ENCODE data around the gene UGT1A9. TPM values are rescaled to one million over a fixed set of nuclear protein-coding genes. Genes with fewer than 3 reads are reported as not detected.

Gene UGT1A9
- total RNA-seq, 1 donor from 2014 or later = not detected

DNA sequence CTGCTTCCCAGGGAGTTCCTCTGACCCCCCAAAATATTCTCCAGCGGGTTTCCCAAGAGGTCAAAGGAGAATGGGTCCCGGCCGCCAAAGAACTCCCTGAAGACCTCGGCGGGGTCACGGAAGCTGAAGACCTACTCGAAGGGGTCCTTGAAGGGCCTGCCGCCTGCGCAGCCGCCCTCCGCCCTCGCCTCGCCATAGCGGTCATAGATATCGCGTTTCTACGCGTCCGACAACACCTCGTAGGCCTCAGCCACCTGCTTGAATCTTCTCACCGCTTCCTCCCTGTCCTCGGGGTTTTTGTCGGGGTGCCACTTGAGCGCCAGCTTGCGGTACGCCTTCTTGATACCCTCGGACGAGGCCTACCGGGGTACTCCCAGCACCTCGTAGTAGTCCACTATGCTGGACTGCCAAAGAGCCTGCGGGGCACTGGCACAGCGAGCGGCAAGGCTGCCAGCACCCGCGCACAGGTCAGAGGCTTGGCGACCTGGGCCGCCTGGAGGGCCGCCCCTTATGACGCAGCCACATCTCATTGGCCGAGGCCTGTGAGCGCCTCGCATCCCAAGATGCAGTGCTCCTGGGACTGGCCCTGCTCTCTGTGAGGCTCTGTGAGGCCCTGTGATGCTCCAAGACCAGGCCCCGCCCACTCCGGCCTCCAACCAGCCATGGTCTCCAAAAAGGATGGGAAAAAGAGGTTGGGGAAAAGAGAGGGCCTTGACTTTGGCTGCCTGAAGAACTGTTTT lies 83.3 kb downstream of the UGT1A9 start:
- no peak for DNase-seq (ENCODE audit: low spot score in 2 of 2)
- Histone ChIP-seq H3K9me3 (no peaks in the 10 kb centered on the region), H3K27me3 (no peaks in the 10 kb centered on the region), H3K36me3 (no peaks in the 10 kb centered on the region), H3K4me3 (no peak overlapping the region), H3K27ac (no peak overlapping the region), H3K4me1 (no peaks in the 10 kb centered on the region)
- TF ChIP-seq, protein P1, sequence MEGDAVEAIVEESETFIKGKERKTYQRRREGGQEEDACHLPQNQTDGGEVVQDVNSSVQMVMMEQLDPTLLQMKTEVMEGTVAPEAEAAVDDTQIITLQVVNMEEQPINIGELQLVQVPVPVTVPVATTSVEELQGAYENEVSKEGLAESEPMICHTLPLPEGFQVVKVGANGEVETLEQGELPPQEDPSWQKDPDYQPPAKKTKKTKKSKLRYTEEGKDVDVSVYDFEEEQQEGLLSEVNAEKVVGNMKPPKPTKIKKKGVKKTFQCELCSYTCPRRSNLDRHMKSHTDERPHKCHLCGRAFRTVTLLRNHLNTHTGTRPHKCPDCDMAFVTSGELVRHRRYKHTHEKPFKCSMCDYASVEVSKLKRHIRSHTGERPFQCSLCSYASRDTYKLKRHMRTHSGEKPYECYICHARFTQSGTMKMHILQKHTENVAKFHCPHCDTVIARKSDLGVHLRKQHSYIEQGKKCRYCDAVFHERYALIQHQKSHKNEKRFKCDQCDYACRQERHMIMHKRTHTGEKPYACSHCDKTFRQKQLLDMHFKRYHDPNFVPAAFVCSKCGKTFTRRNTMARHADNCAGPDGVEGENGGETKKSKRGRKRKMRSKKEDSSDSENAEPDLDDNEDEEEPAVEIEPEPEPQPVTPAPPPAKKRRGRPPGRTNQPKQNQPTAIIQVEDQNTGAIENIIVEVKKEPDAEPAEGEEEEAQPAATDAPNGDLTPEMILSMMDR (IDR thresholded peaks at IDR 0.05) = no peak
- intact Hi-C loops (cut with DNase I) = no loop called here

DNA sequence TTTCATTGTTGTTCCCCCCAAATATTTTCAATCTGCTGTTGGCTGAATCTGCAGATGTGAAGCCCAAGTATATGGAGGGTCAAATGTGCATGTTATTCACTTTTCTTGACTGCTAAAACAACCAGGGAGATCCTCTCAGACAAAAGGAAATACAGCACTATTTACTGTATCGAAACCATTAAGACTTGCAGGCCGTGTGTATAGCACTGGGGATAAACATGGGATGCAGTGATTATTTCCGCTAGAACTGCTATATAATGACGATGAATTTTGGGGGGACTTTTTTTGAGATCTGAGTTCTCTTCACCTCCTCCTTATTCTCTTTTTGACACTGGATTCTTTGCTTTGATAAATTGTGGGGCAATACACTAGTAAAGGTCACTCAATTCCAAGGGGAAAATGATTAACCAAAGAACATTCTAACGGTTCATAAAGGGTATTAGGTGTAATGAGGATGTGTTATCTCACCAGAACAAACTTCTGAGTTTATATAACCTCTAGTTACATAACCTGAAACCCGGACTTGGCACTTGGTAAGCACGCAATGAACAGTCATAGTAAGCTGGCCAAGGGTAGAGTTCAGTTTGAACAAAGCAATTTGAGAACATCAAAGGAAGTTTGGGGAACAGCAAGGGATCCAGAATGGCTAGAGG lies 84.9 kb downstream of the UGT1A9 start:
- no peak overlapping the region for H3K4me3 ChIP-seq
- no peaks in the 10 kb centered on the region for H3K27me3 ChIP-seq
- TF ChIP-seq, protein P1 (IDR thresholded peaks at IDR 0.05) = no peak
- no peaks in the 10 kb centered on the region for H3K4me1 ChIP-seq
- H3K36me3 ChIP-seq = no peaks in the 10 kb centered on the region
- DNase-seq (ENCODE audit: low spot score in 2 of 2) = no peak
- no peak overlapping the region for H3K27ac ChIP-seq
- no peaks in the 10 kb centered on the region for H3K9me3 ChIP-seq
- intact Hi-C loops (cut with DNase I) = no loop called here

DNA sequence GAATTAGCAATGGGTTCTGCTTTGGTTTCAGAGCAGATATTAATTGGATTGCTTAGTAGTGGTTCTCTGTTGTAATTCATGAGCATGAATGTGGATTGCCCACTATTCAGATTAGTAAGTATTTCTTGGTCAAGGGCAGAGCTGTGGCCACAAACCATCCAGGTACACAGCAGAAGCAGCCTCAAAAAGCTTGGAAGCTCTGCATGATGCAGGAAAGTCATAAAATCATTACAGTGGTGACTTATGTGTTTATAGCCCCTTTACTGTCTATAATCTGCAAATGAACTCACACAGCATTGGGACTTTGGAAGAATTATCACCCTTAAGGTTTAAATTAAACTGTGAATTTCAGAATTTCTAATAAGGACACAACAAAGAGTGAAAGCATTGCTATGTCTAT lies 86.4 kb downstream of the UGT1A9 start:
- Histone ChIP-seq H3K36me3 (no peaks in the 10 kb centered on the region), H3K27me3 (no peaks in the 10 kb centered on the region), H3K27ac (no peak overlapping the region), H3K9me3 (no peaks in the 10 kb centered on the region), H3K4me3 (no peak overlapping the region), H3K4me1 (no peaks in the 10 kb centered on the region)
- DNase-seq (ENCODE audit: low spot score in 2 of 2) = no peak
- intact Hi-C loops (cut with DNase I) = no loop called here
- TF ChIP-seq, protein P1 (IDR thresholded peaks at IDR 0.05) = no peak

DNA sequence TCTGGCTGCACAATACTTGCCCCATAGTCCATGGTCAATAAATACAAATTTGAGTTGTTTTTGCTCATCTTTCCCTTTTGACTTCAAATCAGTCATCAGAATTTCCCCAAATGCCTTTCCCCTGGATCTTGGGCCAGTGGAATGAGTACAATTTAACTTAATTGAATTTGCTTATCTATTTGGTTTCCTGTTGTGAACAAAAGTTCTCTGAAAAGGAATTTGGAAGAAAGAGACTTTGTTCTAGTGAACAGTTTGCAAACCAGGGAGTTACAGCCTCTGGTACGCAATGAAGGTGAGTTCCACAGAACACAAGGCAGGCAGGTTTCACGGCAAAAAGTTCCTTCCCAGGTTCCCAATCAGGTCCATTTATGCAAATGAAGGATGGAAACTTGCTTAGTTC lies 87.2 kb downstream of the UGT1A9 start:
- intact Hi-C loops (cut with DNase I) = no loop called here
- Histone ChIP-seq H3K27me3 (no peaks in the 10 kb centered on the region), H3K4me1 (no peaks in the 10 kb centered on the region), H3K9me3 (no peaks in the 10 kb centered on the region), H3K36me3 (no peaks in the 10 kb centered on the region), H3K27ac (no peak overlapping the region), H3K4me3 (no peak overlapping the region)
- no peak for DNase-seq (ENCODE audit: low spot score in 2 of 2)
- TF ChIP-seq, protein P1 (IDR thresholded peaks at IDR 0.05) = no peak

DNA sequence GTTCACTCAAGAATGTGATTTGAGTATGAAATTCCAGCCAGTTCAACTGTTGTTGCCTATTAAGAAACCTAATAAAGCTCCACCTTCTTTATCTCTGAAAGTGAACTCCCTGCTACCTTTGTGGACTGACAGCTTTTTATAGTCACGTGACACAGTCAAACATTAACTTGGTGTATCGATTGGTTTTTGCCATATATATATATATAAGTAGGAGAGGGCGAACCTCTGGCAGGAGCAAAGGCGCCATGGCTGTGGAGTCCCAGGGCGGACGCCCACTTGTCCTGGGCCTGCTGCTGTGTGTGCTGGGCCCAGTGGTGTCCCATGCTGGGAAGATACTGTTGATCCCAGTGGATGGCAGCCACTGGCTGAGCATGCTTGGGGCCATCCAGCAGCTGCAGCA lies 88.3 kb downstream of the UGT1A9 start, which contains the start of gene UGT1A1:
Gene UGT1A1 (plus strand): TSS at position 228 of the 400 bp plus-strand sequence. CDS start 18 bp downstream, at position 246.
- Histone ChIP-seq H3K27ac (no peak within 1 kb of the TSS), H3K9me3 (no peaks in the 10 kb centered on the region), H3K36me3 (no peaks in the 10 kb centered on the region), H3K27me3 (no peaks in the 10 kb centered on the region), H3K4me3 (no peak within 1 kb of the TSS), H3K4me1 (no peaks in the 10 kb centered on the region)
- TF ChIP-seq, protein P1 (IDR thresholded peaks at IDR 0.05) = no peak
- no peak for DNase-seq (ENCODE audit: low spot score in 2 of 2)
- intact Hi-C loops (cut with DNase I) = no loop called here
